WTC11 (cell line): ENCODE measurements around the gene LRRFIP2. TPM values are rescaled to one million over a fixed set of nuclear protein-coding genes. Genes with fewer than 3 reads are reported as not detected.

Source experiments
- ATAC-seq: fragments of 200-7000 bp; cut with Tn5 transposase; 2 replicates; pipeline ENCODE4 v1.10.0; 2021; ENCODE audit warnings: mild to moderate bottlenecking, moderate library complexity
- CTCF ChIA-PET: fragments of 300-600 bp; sonication (Branson Sonifier 250); formaldehyde crosslinking; loops from one replicate; lab custom pipeline; 2021; ENCODE audit warnings: antibody characterized with exemption; lab: Charles Lee
- POLR2A ChIA-PET: fragments of 350-600 bp; sonication (Branson Sonifier 250); formaldehyde crosslinking; loops from one replicate; lab custom pipeline; 2021; ENCODE audit warnings: antibody characterized with exemption; lab: Charles Lee
- DNase-seq: peaks from one replicate; pipeline ENCODE4 v3.0.0; 2021; ENCODE audit warnings: low spot score
- H3K27ac Mint-ChIP-seq: 2 replicates; pipeline ENCODE4 v1.8.0; 2021; ENCODE audit warnings: mixed read lengths
- H3K27me3 Mint-ChIP-seq: 2 replicates; pipeline ENCODE4 v1.8.0; 2021; ENCODE audit warnings: low read depth, mild to moderate bottlenecking, moderate library complexity, mixed read lengths
- H3K36me3 Mint-ChIP-seq: 2 replicates; pipeline ENCODE4 v1.8.0; 2021; ENCODE audit warnings: mixed read lengths
- H3K4me1 Mint-ChIP-seq: 2 replicates; pipeline ENCODE4 v1.8.0; 2022; ENCODE audit warnings: mixed read lengths
- H3K4me3 Mint-ChIP-seq: 2 replicates; pipeline ENCODE4 v1.8.0; 2021; ENCODE audit warnings: mild to moderate bottlenecking, moderate library complexity, mixed read lengths
- H3K9me3 Mint-ChIP-seq: 2 replicates; pipeline ENCODE4 v1.8.0; 2021; ENCODE audit warnings: mixed read lengths
- ATF6 ChIP-seq: sonication (generic); formaldehyde crosslinking; IDR thresholded peaks from 2 replicates; pipeline ENCODE4 v1.8.1; 2023; ENCODE audit warnings: mild to moderate bottlenecking, missing genetic modification reagents
- EMX1 ChIP-seq: fragments of 250-450 bp; sonication (Bioruptor Pico); IDR thresholded peaks from 2 replicates; pipeline ENCODE4 v1.8.0; 2021; ENCODE audit warnings: mild to moderate bottlenecking
- ETV6 ChIP-seq: sonication (generic); formaldehyde crosslinking; IDR thresholded peaks from 2 replicates; pipeline ENCODE4 v1.8.1; 2022; ENCODE audit warnings: mild to moderate bottlenecking, missing genetic modification reagents
- FOXP1 ChIP-seq: sonication (generic); formaldehyde crosslinking; IDR thresholded peaks from 2 replicates; pipeline ENCODE4 v1.8.0; 2022; ENCODE audit warnings: missing genetic modification reagents, mild to moderate bottlenecking, moderate library complexity, borderline replicate concordance
- HMGA2 ChIP-seq: fragments of 250-450 bp; sonication (Bioruptor Pico); IDR thresholded peaks from 2 replicates; pipeline ENCODE4 v1.4.0; 2021; ENCODE audit warnings: mild to moderate bottlenecking, moderate library complexity
- NFYB ChIP-seq: sonication (generic); formaldehyde crosslinking; conservative IDR thresholded peaks from 2 replicates; pipeline ENCODE4 v1.8.0; 2022; ENCODE audit warnings: low read depth, missing genetic modification reagents
- NR2C2 ChIP-seq: sonication (generic); formaldehyde crosslinking; IDR thresholded peaks from 2 replicates; pipeline ENCODE4 v1.8.0; 2022; ENCODE audit warnings: mild to moderate bottlenecking, missing genetic modification reagents
- RELA ChIP-seq: sonication (generic); formaldehyde crosslinking; IDR thresholded peaks from 2 replicates; pipeline ENCODE4 v1.8.1; 2022; ENCODE audit warnings: missing genetic modification reagents, mild to moderate bottlenecking, borderline replicate concordance
- ZNF423 ChIP-seq: fragments of 250-450 bp; sonication (Bioruptor Pico); IDR thresholded peaks from 2 replicates; pipeline ENCODE4 v2.1.2; 2022; ENCODE audit warnings: mild to moderate bottlenecking, moderate library complexity
- total RNA-seq: library from RNA; stranded (reverse); gene quantifications from 3 replicates; pipeline ENCODE4 v1.2.3, GENCODE V29; 2021
- TF ChIP-seq, protein P1 (sequence below): sonication (generic); formaldehyde crosslinking; IDR thresholded peaks from 2 replicates; pipeline ENCODE4 v1.8.0; 2023; ENCODE audit warnings: mild to moderate bottlenecking, missing genetic modification reagents
- TF ChIP-seq, protein P2 (sequence below): fragments of 250-450 bp; sonication (Bioruptor Pico); IDR thresholded peaks from 2 replicates; pipeline ENCODE4 v1.9.0; 2021; ENCODE audit warnings: mild to moderate bottlenecking
- TF ChIP-seq, protein P3 (sequence below): sonication (generic); formaldehyde crosslinking; IDR thresholded peaks from 2 replicates; pipeline ENCODE4 v1.8.0; 2022; ENCODE audit warnings: mild to moderate bottlenecking, missing genetic modification reagents
- TF ChIP-seq, protein P4 (sequence below): sonication (generic); formaldehyde crosslinking; IDR thresholded peaks from 2 replicates; pipeline ENCODE4 v1.8.1; 2023; ENCODE audit warnings: mild to moderate bottlenecking, missing genetic modification reagents, moderate library complexity

The LRRFIP2 gene
- total RNA-seq, 1 experiment from 2014 or later, result 23.7 TPM

DNA sequence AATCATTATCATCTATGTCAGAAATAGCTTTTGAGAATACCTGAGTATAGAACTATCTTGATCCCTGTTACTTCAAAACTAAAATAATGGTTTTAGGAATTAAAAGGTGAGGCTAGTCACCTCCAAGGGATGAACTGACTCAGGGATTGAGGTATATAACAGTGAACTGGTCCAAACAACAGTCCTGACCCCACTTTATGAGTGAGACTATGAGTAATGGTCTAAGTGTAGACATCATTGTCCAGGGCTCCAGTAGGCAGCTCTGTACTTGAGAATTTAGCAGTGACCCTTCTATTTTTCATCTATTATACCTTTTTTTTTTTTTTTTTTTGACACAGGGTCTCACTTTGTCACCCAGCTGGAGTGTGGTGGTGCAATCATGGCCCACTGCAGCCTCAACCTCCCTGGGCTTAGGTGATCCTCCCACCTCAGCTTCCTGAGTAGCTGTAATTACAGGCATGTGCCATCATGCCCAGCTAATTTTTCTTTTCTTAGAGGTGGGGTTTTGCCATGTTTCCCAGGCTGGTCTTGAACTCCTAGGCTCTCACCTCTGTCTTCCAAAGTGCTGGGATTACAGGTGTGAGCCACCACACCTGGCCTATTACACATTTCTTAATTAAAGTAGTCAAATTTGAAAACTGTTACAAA is 144.7 kb downstream of the LRRFIP2 start (continued):
- TF ChIP-seq, protein P1, sequence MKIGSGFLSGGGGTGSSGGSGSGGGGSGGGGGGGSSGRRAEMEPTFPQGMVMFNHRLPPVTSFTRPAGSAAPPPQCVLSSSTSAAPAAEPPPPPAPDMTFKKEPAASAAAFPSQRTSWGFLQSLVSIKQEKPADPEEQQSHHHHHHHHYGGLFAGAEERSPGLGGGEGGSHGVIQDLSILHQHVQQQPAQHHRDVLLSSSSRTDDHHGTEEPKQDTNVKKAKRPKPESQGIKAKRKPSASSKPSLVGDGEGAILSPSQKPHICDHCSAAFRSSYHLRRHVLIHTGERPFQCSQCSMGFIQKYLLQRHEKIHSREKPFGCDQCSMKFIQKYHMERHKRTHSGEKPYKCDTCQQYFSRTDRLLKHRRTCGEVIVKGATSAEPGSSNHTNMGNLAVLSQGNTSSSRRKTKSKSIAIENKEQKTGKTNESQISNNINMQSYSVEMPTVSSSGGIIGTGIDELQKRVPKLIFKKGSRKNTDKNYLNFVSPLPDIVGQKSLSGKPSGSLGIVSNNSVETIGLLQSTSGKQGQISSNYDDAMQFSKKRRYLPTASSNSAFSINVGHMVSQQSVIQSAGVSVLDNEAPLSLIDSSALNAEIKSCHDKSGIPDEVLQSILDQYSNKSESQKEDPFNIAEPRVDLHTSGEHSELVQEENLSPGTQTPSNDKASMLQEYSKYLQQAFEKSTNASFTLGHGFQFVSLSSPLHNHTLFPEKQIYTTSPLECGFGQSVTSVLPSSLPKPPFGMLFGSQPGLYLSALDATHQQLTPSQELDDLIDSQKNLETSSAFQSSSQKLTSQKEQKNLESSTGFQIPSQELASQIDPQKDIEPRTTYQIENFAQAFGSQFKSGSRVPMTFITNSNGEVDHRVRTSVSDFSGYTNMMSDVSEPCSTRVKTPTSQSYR (CRISPR knock-in tag), result no peak
- TF ChIP-seq ZNF423 (CRISPR knock-in tag) (no peak), RELA (CRISPR knock-in tag) (no peak), NFYB (CRISPR knock-in tag) (no peak), FOXP1 (CRISPR knock-in tag) (no peak), NR2C2 (CRISPR knock-in tag) (no peak)
- TF ChIP-seq, protein P2, sequence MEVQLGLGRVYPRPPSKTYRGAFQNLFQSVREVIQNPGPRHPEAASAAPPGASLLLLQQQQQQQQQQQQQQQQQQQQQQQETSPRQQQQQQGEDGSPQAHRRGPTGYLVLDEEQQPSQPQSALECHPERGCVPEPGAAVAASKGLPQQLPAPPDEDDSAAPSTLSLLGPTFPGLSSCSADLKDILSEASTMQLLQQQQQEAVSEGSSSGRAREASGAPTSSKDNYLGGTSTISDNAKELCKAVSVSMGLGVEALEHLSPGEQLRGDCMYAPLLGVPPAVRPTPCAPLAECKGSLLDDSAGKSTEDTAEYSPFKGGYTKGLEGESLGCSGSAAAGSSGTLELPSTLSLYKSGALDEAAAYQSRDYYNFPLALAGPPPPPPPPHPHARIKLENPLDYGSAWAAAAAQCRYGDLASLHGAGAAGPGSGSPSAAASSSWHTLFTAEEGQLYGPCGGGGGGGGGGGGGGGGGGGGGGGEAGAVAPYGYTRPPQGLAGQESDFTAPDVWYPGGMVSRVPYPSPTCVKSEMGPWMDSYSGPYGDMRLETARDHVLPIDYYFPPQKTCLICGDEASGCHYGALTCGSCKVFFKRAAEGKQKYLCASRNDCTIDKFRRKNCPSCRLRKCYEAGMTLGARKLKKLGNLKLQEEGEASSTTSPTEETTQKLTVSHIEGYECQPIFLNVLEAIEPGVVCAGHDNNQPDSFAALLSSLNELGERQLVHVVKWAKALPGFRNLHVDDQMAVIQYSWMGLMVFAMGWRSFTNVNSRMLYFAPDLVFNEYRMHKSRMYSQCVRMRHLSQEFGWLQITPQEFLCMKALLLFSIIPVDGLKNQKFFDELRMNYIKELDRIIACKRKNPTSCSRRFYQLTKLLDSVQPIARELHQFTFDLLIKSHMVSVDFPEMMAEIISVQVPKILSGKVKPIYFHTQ (CRISPR knock-in tag), result no peak

DNA sequence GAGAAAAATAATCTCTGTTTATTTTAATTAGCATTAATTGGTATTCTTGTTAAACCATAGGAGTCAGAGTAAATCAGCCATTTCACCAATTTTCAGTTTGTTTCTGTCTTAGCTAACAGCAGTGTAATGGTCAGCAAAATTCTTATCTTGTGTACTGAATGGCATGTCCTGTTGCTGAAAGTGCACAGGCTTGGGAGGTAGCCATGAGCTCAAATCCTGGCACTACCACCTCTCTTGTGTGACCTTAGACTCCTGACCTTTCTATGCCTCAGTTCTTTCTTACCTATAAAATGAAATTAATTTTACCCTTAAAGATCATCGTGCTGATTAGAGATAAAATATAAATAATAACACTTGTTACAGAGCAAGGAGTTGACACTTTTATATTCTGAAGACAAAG is 145.3 kb downstream of the LRRFIP2 start:
- no peak for ATAC-seq
- H3K4me3 Mint-ChIP-seq, result no peak overlapping the region
- CTCF ChIA-PET, result no interaction called here
- no peaks in the 10 kb centered on the region for H3K27me3 Mint-ChIP-seq
- H3K36me3 Mint-ChIP-seq, result peaks cover 60% of the 10 kb centered on the region
- H3K27ac Mint-ChIP-seq, result no peak overlapping the region
- TF ChIP-seq ETV6 (CRISPR knock-in tag) (no peak), EMX1 (no peak), ATF6 (no peak), HMGA2 (CRISPR knock-in tag) (no peak)
- TF ChIP-seq, protein P3, sequence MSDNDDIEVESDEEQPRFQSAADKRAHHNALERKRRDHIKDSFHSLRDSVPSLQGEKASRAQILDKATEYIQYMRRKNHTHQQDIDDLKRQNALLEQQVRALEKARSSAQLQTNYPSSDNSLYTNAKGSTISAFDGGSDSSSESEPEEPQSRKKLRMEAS (CRISPR knock-in tag), result no peak
- TF ChIP-seq, protein P1 (CRISPR knock-in tag), result no peak
- TF ChIP-seq, protein P4, sequence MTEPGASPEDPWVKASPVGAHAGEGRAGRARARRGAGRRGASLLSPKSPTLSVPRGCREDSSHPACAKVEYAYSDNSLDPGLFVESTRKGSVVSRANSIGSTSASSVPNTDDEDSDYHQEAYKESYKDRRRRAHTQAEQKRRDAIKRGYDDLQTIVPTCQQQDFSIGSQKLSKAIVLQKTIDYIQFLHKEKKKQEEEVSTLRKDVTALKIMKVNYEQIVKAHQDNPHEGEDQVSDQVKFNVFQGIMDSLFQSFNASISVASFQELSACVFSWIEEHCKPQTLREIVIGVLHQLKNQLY, result no peak
- peaks cover 10% of the 10 kb centered on the region for H3K9me3 Mint-ChIP-seq
- no peak for DNase-seq
- POLR2A ChIA-PET, result no interaction called here
- no peaks in the 10 kb centered on the region for H3K4me1 Mint-ChIP-seq
